ENCODE measurements around the gene FKBP2.
"Not testable (repeated sequence)": the region's sequence is repeated elsewhere in the genome, so short reads cannot be mapped to it uniquely, and the experiment has no call there.

FKBP2 gene

DNA sequence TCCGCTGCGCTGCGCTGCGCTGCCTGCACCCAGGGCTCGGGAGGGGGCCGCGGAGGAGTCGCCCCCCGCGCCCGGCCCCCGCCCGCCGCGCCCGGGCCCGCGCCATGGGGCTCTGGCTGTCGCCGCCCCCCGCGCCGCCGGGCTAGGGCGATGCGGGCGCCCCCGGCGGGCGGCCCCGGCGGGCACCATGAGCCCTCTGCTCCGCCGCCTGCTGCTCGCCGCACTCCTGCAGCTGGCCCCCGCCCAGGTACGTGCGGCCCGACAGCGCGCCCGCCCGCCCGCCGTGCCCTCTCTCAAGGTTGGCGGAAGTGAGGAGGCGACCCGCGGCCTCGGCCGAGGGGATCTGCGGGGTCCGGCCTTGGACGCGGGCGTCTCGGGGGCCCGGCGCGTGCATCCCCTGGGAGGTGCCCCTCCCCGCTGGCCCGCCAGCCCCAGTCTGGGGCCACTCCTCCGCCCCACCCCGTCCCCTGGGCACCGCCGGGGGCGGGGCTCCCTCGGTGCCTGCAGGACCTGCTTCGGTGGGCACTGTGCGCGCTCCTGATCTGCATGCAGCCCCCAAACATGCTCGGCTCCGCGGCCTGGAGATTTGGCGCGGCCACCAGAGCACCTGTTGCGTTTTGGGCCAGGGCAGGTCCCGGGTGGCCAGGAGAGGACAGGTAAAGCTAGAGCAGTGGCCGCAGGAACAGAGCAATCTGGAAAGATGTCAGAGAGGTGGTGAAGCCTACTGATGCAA is 6.1 kb upstream of the FKBP2 start:
- DNase-seq: peak; percentile 70

DNA sequence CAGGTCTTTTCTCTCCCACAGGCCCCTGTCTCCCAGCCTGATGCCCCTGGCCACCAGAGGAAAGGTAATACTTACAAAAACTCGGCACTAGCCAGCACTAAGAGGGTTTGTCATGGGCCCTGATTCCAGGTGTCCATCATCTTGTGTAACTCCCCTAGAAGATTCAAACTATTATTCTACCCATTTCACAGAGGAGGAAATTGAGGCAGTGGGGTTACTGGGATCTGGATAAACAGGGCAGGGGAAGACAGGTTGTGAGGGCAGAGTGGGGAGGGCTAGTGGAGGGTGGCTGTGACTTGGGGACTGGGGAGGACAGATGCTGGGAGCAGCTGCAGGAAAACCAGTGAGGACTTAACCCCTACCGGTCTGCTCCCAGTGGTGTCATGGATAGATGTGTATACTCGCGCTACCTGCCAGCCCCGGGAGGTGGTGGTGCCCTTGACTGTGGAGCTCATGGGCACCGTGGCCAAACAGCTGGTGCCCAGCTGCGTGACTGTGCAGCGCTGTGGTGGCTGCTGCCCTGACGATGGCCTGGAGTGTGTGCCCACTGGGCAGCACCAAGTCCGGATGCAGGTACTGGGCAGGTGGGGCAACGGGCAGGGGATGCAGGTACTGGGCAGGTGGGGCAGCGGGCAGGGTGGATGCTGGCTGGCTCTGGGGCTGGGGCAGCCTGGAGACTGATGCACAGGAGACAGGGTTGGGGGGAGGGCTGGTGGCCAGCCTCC is 5.3 kb upstream of the FKBP2 start:
- no peak for DNase-seq

GRCh38 chr11:64237484-64237951 is 3.4 kb upstream of the FKBP2 start:
- DNase-seq: no peak

GRCh38 chr11:64238076-64238475 is 2.8 kb upstream of the FKBP2 start:
- DNase-seq: no peak

DNA sequence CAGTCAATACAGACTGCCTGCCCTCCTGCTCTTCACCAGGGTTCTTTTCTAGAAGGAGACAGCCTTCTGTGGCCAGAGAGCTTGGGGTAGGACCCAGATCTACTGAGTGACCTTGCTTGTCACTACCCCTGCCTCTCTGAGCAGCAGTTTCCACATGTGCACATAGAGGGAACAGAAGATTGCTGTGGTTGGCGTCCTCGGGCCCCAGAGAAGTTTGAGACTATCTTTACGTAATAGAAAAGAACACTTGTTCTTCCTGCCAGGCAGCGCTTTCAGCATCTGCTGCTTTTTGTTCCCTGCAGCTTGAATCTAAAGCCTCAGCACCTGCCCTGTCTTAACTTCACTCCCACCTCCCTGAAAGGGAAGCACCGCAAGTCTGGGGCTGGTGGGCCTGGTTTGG is 1.9 kb upstream of the FKBP2 start:
- no peak for DNase-seq

GRCh38 chr11:64239662-64240434 is 1.0 kb upstream of the FKBP2 start:
- DNase-seq: no peak

DNA sequence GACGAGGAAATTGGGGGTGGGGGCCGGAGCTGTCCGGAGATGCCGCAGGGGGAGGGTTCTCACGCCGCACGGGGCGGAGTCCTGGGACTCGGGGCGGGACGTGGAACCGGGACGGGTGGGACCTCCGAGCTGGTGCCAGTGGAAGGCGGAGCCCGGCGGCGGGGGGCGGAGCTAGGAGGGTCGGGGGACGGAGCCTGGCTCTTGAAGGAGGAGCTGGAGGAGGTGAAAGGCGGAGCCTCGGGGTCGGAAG is 271 bp downstream of the FKBP2 start:
- no peak for DNase-seq

GRCh38 chr11:64241491-64242374 is 838 bp downstream of the FKBP2 start:
- peak; percentile 100 for DNase-seq

DNA sequence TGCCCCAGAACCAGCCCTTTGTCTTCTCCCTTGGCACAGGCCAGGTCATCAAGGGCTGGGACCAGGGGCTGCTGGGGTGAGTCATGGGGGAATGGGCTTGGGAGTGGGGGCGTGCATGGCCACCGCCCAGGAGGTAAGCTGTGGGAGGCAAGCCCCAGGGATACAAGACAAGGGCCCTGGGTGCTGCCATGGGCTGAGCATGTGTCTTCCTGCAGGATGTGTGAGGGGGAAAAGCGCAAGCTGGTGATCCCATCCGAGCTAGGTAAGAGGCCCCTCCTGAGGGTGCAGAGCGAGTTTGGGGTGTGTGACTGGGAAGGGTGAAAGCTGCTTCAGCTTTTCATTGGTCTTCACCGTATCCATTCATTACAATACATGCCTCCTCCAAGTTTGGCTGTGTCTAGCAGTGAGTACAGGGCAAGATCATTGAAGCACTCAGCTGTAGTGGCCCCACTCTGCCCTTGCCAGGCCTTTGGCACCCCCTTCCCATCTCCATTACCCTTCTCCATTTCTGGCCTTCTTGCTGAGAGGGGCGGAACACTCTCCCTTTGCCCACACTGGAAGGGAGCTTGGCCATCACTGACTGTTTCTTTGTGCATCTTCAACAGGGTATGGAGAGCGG is 2.5 kb downstream of the FKBP2 start:
- no peak for DNase-seq

GRCh38 chr11:64244107-64244506 is 3.2 kb downstream of the FKBP2 start:
- DNase-seq: no peak

GRCh38 chr11:64244966-64245365 is 4.1 kb downstream of the FKBP2 start:
- no peak for DNase-seq

DNA sequence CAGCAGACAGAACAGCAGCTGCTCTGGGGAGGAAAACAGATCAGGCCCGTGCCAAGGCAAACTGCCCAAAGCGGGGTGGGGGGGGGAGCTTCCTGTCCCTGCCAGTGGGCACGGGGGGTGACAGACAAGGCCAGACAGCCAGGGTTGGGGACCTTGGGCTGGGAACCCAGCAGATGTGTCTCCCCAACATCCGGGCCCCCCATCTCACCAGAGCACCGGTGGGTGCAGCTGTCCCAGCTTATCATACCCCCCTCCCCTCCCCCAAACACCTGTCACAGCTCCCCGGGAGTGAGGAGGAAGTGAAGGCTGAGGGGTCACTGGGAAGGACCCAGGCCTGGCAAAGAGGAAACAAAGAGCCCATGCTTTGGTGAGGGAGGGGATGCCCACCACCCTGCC is 4.5 kb downstream of the FKBP2 start:
- peak; percentile 80 for DNase-seq

DNA sequence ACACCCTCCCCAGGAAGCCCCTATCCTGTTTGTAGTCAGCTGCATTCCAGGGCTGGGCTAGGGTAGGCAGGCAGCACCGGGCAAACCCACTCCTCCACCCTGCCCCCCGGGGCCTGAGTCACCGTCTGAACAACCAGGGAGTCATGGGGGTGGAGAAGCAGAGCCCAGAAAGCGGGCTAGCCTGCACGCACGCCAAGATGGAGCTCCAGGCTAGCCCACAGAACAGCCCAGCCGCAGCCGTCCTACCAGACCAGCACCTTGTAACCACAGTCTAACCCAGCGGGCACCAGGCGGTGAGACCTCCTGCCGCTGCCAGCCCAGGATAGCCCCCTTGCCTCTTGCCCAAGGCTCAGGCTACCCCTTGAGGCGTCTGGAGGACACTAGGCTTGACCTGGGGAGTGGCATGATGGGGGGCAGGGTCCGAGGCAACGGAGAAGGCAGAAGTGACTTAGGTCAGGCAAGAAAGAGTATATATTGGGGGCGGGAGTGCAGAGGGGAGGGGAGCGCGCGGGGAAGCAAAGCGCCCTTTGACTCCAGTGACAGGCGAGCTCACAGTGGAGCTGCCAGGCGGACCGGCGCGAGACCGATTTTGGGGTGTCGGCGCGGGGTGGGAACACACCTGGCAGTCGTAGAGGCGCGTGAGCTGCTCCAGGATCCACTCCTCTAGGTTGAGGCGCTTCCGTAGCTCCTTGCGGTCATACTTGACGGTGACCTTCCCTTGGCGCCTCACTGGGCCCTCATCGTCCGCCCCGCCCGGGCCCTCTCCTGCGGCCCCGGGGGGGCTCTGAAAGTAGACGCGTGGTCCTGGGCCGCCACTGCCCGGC is 5.1 kb downstream of the FKBP2 start:
- peak; percentile 91 for DNase-seq

DNA sequence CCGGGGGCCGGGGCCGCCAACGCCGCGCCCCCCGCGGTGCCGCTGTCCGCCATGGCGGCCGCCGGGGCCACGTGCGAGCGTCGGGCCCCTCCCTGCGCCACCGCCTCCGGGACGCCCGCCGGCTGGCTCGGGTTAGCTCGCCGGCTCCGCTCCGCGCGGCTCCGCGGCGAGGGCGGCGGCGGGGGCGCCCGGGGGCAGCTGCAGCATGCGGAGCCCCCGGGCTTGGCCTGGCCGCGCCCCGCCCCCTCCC is 5.7 kb downstream of the FKBP2 start:
- not testable (repeated sequence) for DNase-seq

DNA sequence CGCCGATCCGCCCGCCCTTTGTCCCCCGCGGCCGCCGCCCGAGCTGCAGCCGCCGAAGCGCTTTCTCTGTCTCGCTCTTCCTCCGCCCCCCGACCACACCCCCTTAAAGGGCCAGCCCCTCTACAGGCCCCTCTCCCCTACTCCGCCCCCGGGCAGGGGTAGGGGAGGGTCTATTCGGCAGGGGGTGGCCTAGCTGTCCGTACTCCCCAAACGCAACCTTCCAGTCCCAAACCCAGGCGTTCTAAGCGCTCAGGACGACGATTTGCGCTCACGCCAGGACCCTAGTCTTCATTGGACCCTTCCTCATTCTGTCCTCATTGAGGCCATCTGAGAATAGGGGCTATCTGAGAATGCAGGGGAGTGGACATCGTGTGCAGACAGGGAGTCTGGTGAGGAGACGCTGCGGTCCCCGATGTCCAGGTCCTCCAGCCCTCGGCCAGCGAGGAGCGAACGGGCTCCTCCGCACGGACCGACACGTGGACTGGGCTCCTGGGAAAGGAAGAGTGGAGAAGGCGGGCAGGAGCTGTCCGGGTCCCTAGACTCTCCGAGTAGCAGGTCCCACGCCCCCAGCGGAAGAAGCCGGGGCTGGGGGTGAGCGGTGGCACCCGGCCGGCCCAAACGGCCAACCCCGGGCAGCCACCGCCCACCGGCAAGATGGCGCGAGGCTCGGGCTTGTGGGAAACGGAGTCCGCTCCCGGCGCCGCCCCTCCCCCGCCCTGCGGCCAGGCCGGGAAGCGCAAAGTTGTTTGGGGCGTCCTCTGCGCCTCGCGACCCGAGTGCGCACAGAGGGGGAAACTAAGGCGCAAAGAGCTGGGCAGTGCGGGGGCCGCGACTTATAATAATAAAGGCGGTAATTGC is 6.2 kb downstream of the FKBP2 start, which contains the start of gene PPP1R14B:
TSS of gene PPP1R14B (minus strand) at position 73 of the 858 bp plus-strand sequence. CDS start 270 bp downstream, outside the sequence.
- DNase-seq: peak; percentile 92

DNA sequence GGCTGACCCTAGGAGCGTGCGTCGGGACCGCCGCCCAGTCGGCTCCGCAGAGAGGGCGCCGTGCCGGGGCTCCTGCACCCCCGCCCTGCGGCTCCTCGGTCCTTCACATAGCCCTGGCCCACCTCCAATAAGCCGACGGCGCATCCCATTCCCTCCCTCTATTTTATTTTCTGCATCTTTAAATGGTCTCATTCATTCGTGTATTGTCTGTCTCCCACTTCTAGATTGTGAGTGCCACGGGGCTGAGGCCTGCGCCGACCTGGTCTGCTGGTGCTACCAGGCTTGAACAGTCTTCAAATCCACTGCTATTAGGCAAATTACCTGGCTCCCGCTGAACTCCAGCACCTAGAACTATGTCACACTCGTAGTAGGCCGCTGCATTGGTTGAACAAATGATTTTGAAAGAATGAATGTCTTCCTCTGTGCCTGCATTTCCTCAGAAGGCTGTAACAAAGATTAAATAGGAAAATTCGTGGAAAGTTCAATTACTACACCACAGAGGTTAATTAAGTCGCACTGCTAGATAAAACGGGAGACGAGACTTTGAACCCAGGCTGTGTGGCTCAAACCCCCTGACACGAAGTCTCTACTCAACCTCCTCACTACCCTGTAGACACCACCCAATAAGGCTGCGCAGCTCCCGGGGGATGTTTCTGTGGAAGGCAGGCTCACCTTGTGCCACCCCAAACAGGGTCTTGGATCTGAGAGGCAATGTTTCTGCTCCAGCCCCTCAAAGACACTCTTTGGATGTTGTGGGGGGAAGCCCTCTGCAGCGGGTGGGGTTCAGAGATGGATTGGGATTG is 7.0 kb downstream of the FKBP2 start:
- no peak for DNase-seq

GRCh38 chr11:64248578-64248977 is 7.7 kb downstream of the FKBP2 start:
- DNase-seq: no peak

- no peak for DNase-seq
Observed at GRCh38 chr11:64249038-64249437, 8.1 kb downstream of the FKBP2 start.

DNA sequence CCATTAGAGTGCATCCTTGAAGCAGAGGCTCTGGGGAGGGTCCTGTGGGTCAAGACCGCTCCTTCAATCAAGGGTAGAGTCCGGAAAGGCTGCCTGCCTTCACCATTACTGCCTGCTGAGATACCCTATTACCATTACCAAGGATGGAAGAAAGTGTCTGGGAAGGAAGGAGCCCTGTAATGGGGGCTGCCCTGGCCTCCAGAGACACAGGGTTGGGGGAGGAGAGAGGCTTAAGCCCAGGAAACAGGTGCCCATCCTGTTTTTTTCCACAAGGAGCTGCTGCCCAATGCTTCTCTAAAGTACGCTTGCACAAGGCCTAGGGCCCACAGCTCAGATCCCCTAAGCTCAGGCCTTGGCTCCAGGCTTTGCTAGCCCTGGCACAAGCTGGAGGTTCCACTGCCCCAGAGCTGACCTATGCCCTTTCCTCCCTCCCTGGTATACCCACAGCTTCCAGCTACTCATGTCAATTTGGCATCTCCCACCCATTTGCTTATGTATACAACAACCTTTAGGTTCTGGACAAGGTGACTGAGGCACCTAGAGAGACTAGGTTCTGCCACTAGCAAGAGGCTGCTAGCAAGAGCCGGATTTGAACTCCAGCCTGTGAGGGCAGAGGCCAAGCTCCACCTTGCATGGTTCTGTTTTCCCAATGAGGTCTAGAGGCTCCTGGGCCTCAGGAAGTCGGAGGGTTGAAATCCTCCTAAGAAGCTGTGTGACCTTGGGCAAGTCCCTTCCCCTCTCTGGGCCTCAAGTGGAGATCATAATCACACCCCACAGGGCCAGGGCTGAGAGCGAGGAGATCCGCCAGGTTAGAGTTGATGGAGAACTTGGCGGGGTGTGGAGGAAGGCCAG is 8.9 kb downstream of the FKBP2 start:
- DNase-seq: no peak
